SK-N-MC (cell line): ENCODE data around the gene NOC4L.

Experiments used
- EZH2 ChIP-seq: fragments of 200-600 bp; sonication (generic); IDR thresholded peaks from one replicate; pipeline ENCODE4 v1.6.1; 2017; ENCODE audit warnings: antibody characterized with exemption
- FOXP2 ChIP-seq: optimal IDR thresholded peaks from 2 replicates; pipeline ENCODE3; 2011; ENCODE audit warnings: mild to moderate bottlenecking, moderate library complexity; ENCODE audit not compliant: insufficient read depth; ENCODE audit errors: extremely low read length, control extremely low read depth
- POLR2AphosphoS5 ChIP-seq: IDR thresholded peaks from 2 replicates; pipeline ENCODE4 v1.6.1; 2012; ENCODE audit warnings: mild to moderate bottlenecking, low read depth, low read length, borderline replicate concordance

DNA sequence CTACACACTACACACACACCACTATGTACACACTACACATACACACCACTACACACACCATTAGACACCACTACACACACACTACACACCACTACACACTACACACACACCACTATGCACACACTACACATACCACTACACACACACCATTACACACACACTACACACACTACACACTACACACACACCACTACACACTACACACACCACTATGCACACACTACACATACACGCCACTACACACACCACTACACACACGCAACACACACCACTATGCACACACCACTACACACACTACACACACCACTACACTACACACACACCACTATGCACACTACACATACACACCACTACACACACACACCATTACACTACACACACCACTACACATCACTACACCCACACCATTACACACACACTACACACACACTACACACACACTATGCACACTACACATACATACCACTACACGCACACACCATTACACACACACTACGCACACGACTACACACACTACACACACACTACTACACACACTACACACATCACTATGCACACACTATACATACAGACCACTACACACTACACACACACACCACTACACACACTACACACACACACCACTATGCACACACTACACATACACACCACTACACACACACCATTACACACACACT is 13.6 kb downstream of the NOC4L start:
- TF ChIP-seq POLR2AphosphoS5 (no peak), EZH2 (no peak), FOXP2 (no peak)
